ENCODE measurements around the gene C1D. TPM values are rescaled to one million over a fixed set of nuclear protein-coding genes. Genes with fewer than 3 reads are reported as not detected.

C1D gene, protein sequence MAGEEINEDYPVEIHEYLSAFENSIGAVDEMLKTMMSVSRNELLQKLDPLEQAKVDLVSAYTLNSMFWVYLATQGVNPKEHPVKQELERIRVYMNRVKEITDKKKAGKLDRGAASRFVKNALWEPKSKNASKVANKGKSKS
- total RNA-seq: 11.2 TPM

DNA sequence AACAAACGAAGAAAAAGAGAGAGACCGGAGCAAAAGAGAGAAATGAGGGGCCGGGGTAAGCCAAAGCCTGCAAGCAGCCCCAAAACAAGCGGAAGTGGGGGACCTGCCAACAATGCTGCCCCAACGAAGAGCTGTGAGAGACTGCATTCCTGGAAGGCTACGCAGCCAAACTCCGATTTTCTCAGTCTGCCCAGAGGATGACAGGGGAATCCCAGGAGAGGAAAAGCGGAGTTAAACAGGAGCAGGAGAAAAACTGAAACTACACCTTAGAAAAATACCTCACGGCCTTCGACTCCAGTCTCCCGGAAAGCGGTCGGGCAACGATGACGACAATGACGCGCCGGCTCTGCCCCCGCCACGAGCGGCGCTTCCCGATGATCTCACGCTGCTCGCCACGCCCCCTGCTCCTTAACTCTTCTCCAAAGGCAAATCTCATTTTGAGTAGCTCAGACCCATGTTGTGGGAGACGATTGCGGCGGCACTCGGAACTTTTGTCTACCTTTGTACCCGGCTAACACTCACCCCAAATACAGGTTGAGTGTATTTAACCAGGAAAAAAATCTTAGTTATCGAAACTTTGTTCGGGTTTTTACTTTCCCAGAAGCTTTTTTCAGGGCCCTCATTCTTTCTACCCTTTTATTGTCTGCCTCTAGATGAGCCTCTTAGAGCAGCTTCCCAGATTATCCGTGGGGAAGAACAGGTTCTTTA, at the start of gene C1D:
C1D (minus strand) TSS at position 325 of the 708 bp plus-strand sequence. CDS start 15,694 bp downstream, outside the sequence.
- peak; percentile 99 for ATAC-seq

DNA sequence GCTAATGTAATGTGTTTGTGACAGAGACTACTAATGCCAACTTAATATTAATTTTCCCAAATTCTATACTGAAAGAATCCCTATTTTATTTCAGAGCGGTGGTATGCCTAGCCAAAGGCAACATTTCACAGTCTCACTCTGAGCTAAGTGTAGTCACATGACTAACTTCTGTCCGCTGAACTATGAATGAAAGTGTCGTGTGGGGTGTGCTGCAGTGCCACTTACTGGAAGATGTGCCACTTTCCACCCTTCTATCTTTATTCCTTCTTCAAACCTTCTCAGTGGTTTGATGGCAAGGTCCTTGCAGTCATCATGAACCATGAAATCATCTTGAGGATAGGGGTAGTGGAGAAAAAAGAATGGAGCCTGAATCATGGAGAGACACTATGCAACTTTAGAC, 47.3 kb upstream of the C1D start:
- ATAC-seq: no peak

DNA sequence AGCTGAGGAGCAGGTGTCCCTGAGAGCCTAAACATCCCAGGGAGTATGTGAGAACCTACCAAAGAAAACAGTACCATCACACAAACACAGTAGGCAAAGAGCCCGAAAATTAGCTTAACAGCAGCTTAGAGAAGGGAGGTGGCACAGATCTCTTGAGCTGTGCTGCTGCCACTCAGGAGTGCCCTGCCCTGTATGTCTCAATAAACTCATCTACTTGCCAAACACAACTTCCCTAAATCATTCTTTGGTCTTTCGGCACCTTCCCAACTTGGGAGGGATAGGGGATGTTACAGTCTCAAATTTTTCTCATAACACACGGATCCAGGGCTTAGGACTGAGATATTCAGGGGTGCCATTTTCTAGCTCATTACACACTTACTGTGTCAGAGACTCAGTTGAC, 45.3 kb upstream of the C1D start:
- ATAC-seq: peak; percentile 23

DNA sequence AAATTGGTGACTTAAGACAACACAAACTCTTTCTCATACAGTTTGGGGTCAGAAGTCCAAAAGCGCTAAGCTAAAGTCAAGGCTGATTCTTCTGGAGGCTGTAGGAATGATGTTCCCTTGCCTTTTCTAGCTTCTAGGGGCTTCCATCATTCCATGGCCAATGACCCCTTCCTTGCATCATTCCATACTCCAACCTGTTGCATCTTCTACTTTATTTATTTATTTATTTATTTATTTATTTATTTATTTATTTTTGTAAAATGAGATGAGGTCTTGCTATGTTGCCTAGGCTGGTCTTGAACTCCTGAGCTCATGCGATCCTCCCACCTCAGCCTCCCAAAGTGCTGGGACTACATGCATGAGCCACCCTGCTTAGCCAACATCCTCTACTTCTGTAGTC, 44.7 kb upstream of the C1D start:
- no peak for ATAC-seq

DNA sequence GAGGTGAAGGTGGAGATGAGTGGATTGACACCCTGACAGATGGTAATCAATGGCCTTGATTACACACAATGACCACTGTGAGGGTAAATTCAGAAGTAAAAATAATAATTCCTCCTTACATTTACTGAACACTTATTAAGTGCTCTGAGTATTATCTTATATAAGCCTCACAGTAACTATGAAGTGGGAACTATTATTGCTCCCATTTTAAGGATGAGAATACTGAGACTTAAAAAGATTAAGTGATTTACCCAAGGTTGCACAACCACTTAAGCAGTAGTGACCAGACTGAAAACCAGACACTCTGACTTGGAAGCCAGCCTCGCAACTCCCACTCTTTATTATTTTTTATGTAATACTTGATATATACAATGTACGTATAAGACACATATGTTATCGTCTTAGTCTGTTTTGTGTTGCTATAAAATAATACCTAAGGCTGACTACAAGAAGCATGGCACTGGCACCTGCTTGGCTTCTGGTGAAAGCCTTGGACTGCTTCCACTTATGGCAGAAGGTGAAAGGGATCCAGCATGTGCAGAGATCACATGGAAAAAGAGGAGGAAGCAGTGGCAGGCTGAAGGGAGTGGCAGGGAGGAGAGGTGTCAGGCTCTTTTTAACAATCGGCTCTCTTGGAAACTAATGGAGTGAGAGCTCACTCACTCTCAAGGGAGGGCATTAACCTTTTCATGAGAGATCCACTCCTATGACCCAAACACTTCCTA, 41.5 kb upstream of the C1D start:
- ATAC-seq: peak; percentile 46

DNA sequence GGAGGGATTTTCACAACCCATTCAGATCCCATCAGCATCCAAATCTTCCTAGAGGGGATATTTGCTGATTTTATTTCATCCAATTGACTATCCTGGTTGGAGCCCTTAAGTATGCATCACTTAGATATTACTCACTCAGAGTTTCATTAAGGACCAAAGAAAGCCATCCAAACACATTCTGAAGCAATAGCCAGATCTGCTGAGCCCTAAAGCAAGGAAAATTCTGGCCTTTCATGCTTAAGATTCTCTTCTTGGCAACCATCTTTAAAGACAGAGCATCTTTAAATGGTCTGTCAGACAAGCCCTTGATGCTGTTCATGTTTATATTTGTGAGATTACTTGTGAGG, 40.9 kb upstream of the C1D start:
- no peak for ATAC-seq

DNA sequence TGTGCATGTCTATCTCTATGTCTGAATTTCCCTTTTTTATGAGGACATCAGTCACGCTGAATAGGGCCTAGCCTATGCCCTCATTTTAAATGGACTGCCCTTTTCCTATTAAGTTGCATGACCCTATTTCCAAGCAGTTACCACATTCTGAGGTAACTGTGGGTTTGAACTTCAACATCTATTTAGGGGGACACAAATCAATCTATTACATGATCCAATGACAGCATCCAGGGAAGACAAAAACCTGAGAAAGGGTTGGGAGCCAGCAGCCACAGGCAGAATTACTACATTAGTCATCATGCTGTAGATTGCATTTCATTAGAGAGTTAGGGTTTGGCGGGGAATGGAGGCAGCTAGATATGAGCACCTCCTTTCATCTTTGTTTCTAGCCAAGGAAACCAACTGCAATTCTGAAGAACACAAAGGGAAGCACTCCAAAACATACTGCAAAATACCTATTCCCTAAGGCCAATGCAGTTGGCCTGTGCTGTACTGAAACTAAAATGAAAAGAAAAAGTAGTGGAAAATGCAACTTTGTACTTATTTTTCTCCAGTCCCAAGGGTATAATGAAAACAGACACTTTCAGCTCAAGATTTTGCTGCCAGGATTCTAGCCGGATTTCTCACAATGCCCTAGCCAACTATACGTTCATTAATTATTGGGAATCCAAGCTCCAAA, 40.4 kb upstream of the C1D start:
- ATAC-seq: no peak

DNA sequence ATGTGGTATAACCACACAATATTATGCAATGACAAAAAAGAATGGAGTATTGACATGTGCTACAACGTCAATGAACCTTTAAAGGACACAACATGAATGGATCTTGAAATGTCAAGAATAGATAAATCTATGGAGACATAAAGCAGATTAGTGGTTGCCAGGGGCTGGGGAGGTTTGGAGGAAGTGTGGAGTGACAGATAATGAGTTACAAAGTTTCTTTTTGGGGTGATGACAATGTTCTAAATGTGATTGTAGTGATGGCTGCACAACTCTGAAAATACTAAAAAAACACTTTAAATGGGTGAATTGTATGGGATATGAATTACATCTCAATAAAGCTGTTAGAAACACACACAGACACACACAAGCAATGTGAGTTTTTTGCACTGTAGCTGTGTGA, 37.4 kb upstream of the C1D start:
- no peak for ATAC-seq

DNA sequence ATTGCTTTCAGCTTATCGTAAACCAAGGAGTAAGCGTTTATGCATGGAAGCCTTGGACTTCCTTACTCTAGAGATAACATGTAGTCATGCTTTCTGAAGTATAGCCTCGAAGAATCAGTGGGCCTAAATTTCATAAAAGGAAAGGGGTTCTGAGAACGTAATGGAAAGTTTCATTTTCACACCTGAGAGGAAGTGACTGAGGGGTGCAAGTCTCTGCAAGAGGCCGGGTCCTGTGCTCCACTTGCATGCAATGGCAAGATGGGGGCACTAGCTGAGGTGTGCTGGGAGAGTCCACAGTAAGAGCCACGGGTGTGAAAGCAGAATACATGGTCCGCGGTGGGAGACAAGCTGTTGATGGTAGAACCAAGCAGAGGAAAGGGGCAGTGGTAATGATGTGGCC, 36.5 kb upstream of the C1D start:
- ATAC-seq: no peak

DNA sequence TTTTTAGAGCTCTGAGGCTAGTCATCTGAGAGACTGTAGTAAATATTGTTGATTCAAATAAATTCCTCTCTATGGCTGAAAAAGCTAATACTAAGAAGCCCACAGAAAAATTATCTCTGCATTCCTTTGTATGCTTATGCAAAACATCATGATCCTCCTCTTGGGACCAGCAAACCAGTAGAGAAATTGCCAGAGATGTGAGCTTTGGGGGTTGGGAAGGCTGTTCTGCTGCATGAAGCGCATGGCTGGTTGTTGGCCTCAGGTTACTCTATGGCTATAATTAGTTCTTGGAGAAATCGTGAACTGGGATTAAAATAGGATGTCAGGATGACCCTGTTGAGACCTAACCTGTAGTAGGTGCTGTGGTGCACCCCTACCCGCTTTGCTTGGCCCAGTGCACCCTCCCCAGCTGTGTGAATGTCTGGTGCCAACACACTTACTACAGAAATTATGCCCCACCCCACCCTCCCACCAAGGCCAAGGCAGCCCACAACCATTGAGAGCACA, 35.5 kb upstream of the C1D start:
- ATAC-seq: no peak

DNA sequence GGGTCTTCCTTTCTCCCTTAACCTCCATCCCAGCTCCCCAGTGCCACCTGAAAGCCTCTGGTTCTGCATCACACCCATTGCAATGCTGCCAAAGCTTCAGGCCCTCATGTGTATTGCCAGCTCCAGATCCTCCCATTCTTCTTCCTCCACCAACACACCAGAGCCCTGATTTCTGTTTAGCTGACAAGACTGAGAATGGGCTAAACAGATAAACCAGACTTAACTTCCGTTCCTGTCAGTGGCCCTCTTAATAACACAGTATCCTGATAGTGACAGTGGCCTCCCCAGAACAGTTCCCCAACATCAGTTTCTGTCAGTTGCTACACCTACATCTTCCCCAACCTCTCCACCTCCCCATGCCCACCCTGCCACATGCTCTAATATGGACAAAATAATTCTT, 31.3 kb upstream of the C1D start:
- no peak for ATAC-seq

DNA sequence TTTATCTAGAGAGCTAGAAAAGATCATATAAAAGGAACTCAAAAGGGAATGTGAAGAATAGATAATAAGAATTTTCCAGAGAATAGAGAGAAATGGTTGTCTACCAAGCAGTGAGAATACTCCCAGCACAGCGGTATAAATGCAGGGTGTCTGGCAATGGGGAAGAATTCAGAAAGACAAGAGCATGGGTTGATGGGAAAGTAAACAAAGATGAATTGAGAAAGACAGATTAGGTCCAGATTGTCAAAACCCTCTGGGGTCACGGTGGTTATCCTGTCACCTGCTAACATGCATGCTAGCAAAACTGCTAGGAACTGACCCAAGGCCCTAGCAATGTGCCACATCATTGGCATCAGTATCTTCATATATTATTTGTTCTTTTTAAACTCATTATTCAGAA, 30.8 kb upstream of the C1D start:
- no peak for ATAC-seq

DNA sequence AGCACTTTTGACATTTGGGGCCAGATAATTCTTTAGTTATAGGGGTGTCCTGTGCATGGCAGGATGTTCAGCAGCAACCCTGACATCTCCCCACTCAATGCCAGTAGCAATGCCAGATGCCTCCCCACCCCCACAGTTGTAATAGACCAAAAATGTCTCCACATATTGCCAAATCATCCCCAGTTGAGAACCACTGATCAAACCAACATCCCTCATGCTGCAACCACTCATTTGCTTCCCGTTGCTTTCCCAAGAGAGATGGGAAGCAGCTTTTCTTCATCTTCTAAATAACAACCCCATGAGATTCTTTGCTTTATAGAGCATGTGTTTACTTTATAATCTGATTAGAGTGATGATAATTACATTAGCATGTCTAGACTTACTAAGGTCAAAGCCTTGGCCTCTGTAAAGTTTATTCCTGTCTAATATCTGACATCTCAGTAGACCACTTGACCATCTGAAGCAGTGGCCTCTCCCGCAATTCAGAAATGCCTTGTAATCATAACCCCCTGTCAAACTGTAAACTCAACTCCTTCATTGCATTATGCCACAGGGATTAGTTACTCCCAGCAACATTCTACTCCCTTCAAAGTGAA, 28.7 kb upstream of the C1D start:
- no peak for ATAC-seq

DNA sequence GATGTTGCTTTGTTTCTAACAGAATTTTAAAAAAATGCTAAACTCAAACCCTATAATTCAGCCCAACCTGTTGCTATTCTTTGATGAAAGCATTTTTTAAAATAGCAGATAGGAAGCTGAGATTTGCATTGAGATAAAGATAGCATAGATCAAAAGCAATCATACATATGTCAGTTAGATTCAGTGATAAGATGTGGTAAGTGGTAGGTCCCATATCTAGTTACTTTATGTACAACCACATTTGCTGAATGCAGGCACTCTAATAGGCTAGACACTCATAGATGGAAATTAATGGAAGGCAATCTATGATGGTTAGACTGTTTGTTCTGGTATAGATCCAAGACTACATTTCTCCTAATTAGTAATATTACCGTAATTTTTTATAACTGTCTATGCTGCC, 27.2 kb upstream of the C1D start:
- ATAC-seq: no peak

DNA sequence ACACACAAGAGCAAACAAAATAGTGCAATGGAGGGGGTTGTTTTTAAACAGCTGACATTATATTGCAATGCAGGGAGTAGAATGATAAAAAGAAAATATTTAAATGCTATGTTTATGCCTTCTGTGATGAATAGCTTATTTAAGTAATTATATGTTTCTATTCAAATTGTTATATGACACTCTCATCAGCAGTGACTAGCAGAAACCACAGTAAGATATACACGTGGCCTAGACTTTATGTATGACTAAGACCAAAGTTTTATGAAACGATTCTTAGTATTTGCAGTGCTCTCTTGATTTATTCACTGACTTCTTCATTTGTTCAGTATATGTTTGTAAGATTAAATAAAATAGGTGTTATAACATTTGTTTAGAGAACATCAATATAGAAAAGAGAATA, 26.1 kb upstream of the C1D start:
- ATAC-seq: no peak

DNA sequence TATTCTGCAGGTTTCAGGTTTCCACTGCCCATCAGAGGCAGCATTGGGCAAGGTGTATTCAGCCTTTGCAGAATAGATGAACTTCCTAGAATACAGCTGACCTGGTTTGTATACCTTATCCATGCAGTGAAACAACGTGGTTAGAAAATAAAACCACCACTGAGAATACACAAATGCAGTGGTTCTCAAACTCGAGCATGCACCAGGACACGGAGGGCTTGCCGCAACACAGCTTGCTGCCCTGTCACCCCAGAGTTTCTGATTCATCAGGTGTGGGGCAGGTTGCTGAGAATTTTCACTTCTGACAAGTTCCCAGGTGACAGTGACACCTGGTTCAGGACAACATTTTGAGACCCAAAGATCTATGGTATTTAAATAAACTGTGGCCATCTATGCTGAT, 23.4 kb upstream of the C1D start:
- no peak for ATAC-seq

DNA sequence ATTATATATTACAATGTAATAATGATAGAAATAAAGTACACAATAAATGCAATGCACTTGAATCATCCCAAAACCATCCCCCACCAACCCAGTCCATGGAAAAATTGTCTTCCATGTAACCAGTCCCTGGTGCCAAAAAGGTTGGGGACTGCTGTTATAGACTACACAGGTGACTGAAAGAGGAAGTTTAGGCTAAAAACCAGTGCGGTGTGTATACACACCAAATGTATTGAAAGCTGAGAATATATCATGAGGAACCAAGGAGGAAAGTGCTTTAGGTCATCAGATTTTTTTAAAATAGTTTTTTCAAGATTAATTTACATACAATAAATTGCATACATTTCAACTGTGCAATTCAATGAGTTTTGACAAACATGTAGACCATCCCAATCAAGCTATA, 20.5 kb upstream of the C1D start:
- no peak for ATAC-seq

DNA sequence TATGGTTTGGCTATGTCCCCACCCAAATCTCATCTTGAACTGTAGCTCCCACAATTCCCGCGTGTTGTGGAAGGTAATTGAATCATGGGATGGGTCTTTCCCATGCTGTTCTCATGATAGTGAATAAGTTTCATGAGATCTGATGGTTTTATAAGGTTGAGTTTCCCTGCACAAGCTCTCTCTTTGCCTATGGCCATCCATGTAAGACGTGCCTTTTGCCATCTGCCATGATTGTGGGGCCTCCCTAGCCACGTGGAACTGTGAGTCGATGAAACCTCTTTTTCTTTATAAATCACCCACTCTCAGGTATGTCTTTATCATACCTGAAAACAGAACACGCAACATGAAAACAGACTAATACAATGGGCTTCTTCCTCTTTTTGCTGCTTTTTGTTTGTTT, 11.2 kb upstream of the C1D start:
- ATAC-seq: no peak

DNA sequence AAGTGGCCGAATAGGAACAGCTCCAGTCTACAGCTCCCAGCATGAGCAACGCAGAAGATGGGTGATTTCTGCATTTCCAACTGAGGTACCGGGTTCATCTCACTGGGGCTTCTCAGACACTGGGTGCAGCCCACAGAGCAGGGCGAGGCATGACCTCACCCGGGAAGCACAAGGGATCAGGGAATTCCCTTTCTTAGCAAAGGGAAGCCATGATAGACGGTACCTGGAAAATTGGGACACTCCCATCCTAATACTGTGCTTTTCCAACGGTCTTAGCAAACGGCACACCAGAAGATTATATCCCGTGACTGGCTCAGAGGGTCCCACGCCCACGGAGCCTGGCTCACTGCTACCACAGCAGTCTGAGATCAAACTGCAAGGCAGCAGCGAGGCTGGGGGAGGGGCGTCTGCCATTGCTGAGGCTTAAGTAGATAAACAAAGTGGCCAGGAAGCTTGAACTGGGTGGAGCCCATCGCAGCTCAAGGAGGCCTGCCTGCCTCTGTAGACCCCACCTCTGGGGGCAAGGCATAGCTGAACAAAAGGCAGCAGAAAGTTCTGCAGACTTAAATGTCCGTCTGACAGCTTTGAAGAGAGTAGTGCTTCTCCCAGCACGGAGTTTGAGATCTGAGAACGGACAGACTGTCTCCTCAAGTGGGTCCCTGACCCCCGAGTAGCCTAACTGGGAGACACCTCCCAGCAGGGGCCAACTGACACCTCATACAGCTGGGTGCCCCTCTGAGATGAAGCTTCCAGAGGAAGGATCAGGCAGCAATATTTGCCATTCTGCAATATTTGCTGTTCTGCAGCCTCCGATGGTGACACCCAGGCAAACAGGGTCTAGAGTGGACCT, 1.2 kb upstream of the C1D start:
- peak; percentile 30 for ATAC-seq

DNA sequence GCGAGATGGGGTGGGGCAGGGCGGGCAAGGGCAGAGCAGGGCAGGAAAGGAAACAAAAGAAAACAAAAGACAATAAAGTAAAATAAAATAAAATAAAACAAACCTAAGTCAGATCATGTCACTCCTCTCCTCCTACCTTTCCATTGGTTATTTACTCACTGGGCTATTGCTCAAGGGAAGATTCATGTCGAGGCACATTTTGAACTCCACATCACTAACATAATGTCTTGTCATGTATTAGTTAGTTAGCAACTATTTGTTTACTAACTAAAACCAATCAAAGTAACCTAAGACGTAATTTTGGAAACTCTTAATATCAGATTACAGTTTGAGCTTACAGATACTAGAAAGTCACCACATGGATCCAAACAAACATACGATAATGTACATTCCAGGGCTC, 2.2 kb downstream of the C1D start:
- ATAC-seq: peak; percentile 41

DNA sequence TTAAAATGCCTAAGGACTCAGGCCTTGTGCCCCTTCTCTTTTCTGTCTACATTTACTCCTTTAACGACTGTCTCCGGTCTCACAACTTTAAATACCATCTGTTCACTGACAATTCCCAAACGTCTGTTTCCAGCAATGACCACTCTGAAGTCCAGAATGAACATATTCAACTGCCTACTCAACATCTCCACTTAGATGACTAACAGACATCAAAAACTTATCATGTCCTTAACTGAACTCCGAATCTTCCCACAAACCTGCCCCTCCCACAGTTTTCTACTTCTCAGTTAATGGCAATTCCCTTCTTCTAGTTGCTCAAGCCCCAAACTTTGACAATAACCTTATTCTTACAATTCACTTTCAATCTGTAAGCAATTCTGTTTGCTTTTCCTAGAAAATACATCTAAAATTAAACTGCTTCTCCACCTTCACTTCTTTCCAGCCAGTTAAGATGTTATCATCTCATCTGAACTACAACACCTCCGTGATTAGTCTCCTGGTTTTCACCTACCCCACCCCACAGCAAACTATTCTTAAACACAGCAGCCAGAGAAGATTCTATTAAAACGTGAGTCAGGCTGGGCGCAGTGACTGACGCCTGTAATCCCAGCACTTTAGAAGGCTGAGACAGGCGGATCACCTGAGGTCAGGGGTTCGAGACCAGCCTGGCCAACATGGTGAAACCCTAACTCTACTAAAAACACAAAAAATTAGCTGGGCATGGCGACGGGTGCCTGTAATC, 2.8 kb downstream of the C1D start:
- no peak for ATAC-seq

All from esophagus mucosa (tissue), 1 donor.